ENCODE results near the gene PARD3B.

PARD3B gene

GRCh38 chr2:204846471-204846870, 301.2 kb downstream of the PARD3B start:
- DNase-seq, result no peak
- in situ Hi-C loops (cut with MboI; ENCODE audit: low pct_unique_long_range_greater_than_20kb, low sequenced_read_pairs), result no loop called here

GRCh38 chr2:204849892-204850291, 304.6 kb downstream of the PARD3B start:
- no peak for DNase-seq
- in situ Hi-C loops (cut with MboI; ENCODE audit: low pct_unique_long_range_greater_than_20kb, low sequenced_read_pairs), result no loop called here

- no peak for DNase-seq
- in situ Hi-C loops (cut with MboI; ENCODE audit: low pct_unique_long_range_greater_than_20kb, low sequenced_read_pairs), result no loop called here
Measured at GRCh38 chr2:204850581-204850980, 305.3 kb downstream of the PARD3B start.

GRCh38 chr2:204853905-204854304, 308.6 kb downstream of the PARD3B start:
- no peak for DNase-seq
- in situ Hi-C loops (cut with MboI; ENCODE audit: low pct_unique_long_range_greater_than_20kb, low sequenced_read_pairs), result no loop called here

GRCh38 chr2:204860274-204860673, 315.0 kb downstream of the PARD3B start:
- in situ Hi-C loops (cut with MboI; ENCODE audit: low pct_unique_long_range_greater_than_20kb, low sequenced_read_pairs), result no loop called here
- DNase-seq, result no peak

GRCh38 chr2:204862809-204863208, 317.5 kb downstream of the PARD3B start:
- no peak for DNase-seq
- in situ Hi-C loops (cut with MboI; ENCODE audit: low pct_unique_long_range_greater_than_20kb, low sequenced_read_pairs), result no loop called here

- DNase-seq, result no peak
- in situ Hi-C loops (cut with MboI; ENCODE audit: low pct_unique_long_range_greater_than_20kb, low sequenced_read_pairs), result no loop called here
Measured at GRCh38 chr2:204863336-204863735, 318.1 kb downstream of the PARD3B start.

- in situ Hi-C loops (cut with MboI; ENCODE audit: low pct_unique_long_range_greater_than_20kb, low sequenced_read_pairs), result no loop called here
- no peak for DNase-seq
Measured at GRCh38 chr2:204869132-204869823, 324.0 kb downstream of the PARD3B start.

GRCh38 chr2:204870053-204870452, 324.8 kb downstream of the PARD3B start:
- no peak for DNase-seq
- in situ Hi-C loops (cut with MboI; ENCODE audit: low pct_unique_long_range_greater_than_20kb, low sequenced_read_pairs), result no loop called here

- in situ Hi-C loops (cut with MboI; ENCODE audit: low pct_unique_long_range_greater_than_20kb, low sequenced_read_pairs), result no loop called here
Measured at GRCh38 chr2:204871231-204871953, 326.1 kb downstream of the PARD3B start.

GRCh38 chr2:204876311-204876710, 331.0 kb downstream of the PARD3B start:
- no peak for DNase-seq

More at GRCh38 chr2:204871231-204871953, 326.1 kb downstream of the PARD3B start:
- DNase-seq, result peak; percentile 15

GRCh38 chr2:204877691-204878090, 332.4 kb downstream of the PARD3B start:
- in situ Hi-C loops (cut with MboI; ENCODE audit: low pct_unique_long_range_greater_than_20kb, low sequenced_read_pairs), result no loop called here
- DNase-seq, result no peak

More at GRCh38 chr2:204876311-204876710, 331.0 kb downstream of the PARD3B start:
- in situ Hi-C loops (cut with MboI; ENCODE audit: low pct_unique_long_range_greater_than_20kb, low sequenced_read_pairs), result no loop called here

- no peak for DNase-seq
- in situ Hi-C loops (cut with MboI; ENCODE audit: low pct_unique_long_range_greater_than_20kb, low sequenced_read_pairs), result no loop called here
Measured at GRCh38 chr2:204880928-204881327, 335.7 kb downstream of the PARD3B start.

GRCh38 chr2:204881655-204882054, 336.4 kb downstream of the PARD3B start:
- DNase-seq, result no peak
- in situ Hi-C loops (cut with MboI; ENCODE audit: low pct_unique_long_range_greater_than_20kb, low sequenced_read_pairs), result no loop called here

- DNase-seq, result no peak
- in situ Hi-C loops (cut with MboI; ENCODE audit: low pct_unique_long_range_greater_than_20kb, low sequenced_read_pairs), result no loop called here
Measured at GRCh38 chr2:204885747-204886146, 340.5 kb downstream of the PARD3B start.

- no peak for DNase-seq
- in situ Hi-C loops (cut with MboI; ENCODE audit: low pct_unique_long_range_greater_than_20kb, low sequenced_read_pairs), result no loop called here
Measured at GRCh38 chr2:204886713-204887112, 341.4 kb downstream of the PARD3B start.

GRCh38 chr2:204888222-204888621, 342.9 kb downstream of the PARD3B start:
- no peak for DNase-seq
- in situ Hi-C loops (cut with MboI; ENCODE audit: low pct_unique_long_range_greater_than_20kb, low sequenced_read_pairs), result no loop called here

- DNase-seq, result no peak
- in situ Hi-C loops (cut with MboI; ENCODE audit: low pct_unique_long_range_greater_than_20kb, low sequenced_read_pairs), result no loop called here
Measured at GRCh38 chr2:204890680-204891079, 345.4 kb downstream of the PARD3B start.

GRCh38 chr2:204891739-204892138, 346.5 kb downstream of the PARD3B start:
- in situ Hi-C loops (cut with MboI; ENCODE audit: low pct_unique_long_range_greater_than_20kb, low sequenced_read_pairs), result no loop called here

GRCh38 chr2:204892506-204893255, 347.4 kb downstream of the PARD3B start:
- DNase-seq, result no peak
- in situ Hi-C loops (cut with MboI; ENCODE audit: low pct_unique_long_range_greater_than_20kb, low sequenced_read_pairs), result no loop called here

More at GRCh38 chr2:204891739-204892138, 346.5 kb downstream of the PARD3B start:
- no peak for DNase-seq

Data from KBM-7 (cell line).